Tibial nerve (tissue), 4 donors: ENCODE results near the gene HCN2. TPM values are rescaled to one million over a fixed set of nuclear protein-coding genes. Genes with fewer than 3 reads are reported as not detected.
A peak's percentile ranks its signal among the peaks of the same experiment; 100 is the strongest.

Experiments used
- DNase-seq, 2 donors: peaks; one replicate each; pipeline ENCODE4 v3.0.0-alpha.2; 2019; ENCODE audit warnings: low spot score in 2 of 2
- H3K27ac ChIP-seq, 4 donors: fragments of 200-600 bp; sonication (generic) in 3 of 4; one replicate each; pipeline ENCODE4 v1.5.1; 2017 to 2019; ENCODE audit warnings: mild to moderate bottlenecking in 1 of 4
- H3K27me3 ChIP-seq, 2 donors: fragments of 200-600 bp; sonication (generic) in 1 of 2; one replicate each; pipeline versions ENCODE4 v1.5.1 to v1.6.0; 2017 to 2019
- H3K36me3 ChIP-seq, 3 donors: fragments of 200-600 bp; sonication (generic); one replicate each; pipeline ENCODE4 v1.5.1; 2018 to 2019
- H3K4me1 ChIP-seq, 4 donors: fragments of 200-600 bp; sonication (generic) in 3 of 4; one replicate each; pipeline ENCODE4 v1.5.1; 2017 to 2019
- H3K4me3 ChIP-seq, 4 donors: fragments of 200-600 bp; sonication (generic) in 3 of 4; one replicate each; pipeline ENCODE4 v1.5.1; 2017 to 2019; ENCODE audit warnings: mild to moderate bottlenecking in 1 of 4, moderate library complexity in 1 of 4
- H3K9me3 ChIP-seq, 4 donors: fragments of 200-600 bp; sonication (generic) in 3 of 4; one replicate each; pipeline ENCODE4 v1.5.1; 2017 to 2019
- CTCF ChIP-seq, 5 experiments: fragments of 200-600 bp in 3 of 5; fragments of 450-650 bp in 2 of 5; sonication (generic) in 3 of 5; IDR thresholded peaks; one replicate each; pipeline ENCODE4 v1.5.1; 2016 to 2019; ENCODE audit warnings: antibody characterized with exemption in 5 of 5, mild to moderate bottlenecking in 3 of 5, moderate library complexity in 2 of 5
- EP300 ChIP-seq, 2 donors: sonication (generic); formaldehyde crosslinking; IDR thresholded peaks; one replicate each; pipeline ENCODE4 v1.6.1; 2017; ENCODE audit warnings: antibody characterized with exemption in 2 of 2, mild to moderate bottlenecking in 1 of 2
- POLR2A ChIP-seq, 2 donors: fragments of 450-650 bp; IDR thresholded peaks; one replicate each; pipeline ENCODE4 v1.6.1; 2017; ENCODE audit warnings: antibody characterized with exemption in 2 of 2, mild to moderate bottlenecking in 2 of 2, moderate library complexity in 2 of 2
- WGBS, 2 donors: methylation state at CpG; one replicate each; pipeline ENCODE4 v1.1.5; 2018; 5-methylcytosine and 5-hydroxymethylcytosine counted together
- total RNA-seq, 4 donors: library from RNA; depleted of rRNA; stranded (reverse); fragments of >200 nt; gene quantifications; one replicate each; pipeline ENCODE4 v1.1.0, GENCODE V29; 2016

The HCN2 gene
- under 1 TPM in 1 of 4 donors, not detected in 3; 0.59 TPM for total RNA-seq

GRCh38 chr19:589693-590395 lies at the start of gene HCN2:
Gene HCN2 (plus strand): TSS chr19:589881. CDS start chr19:589946, 65 bp downstream.
- Histone ChIP-seq H3K4me3 (peak within 1 kb of the TSS in 1 of 4 donors; percentile 30), H3K27me3 (peaks cover 3 to 71% of the 10 kb centered on the region in 2 donors), H3K36me3 (no peaks in the 10 kb centered on the region), H3K27ac (no peak within 1 kb of the TSS), H3K4me1 (peaks cover 0 to 33% (median 9%) of the 10 kb centered on the region in 4 donors), H3K9me3 (no peaks in the 10 kb centered on the region)
- no peak for DNase-seq
- WGBS, 2 donors, result 1% methylated on average over 28 of the region's 132 CpGs; no CpG with 5 or more reads in 1 of the 2 donors
- TF ChIP-seq CTCF (IDR thresholded peaks at IDR 0.05) (no peak), POLR2A (IDR thresholded peaks at IDR 0.05) (no peak), EP300 (IDR thresholded peaks at IDR 0.05) (no peak)

GRCh38 chr19:540867-541637 lies 48.6 kb upstream of the HCN2 start:
- no peak overlapping the region for H3K27ac ChIP-seq
- DNase-seq, result no peak
- TF ChIP-seq CTCF (IDR thresholded peaks at IDR 0.05), result no peak
- H3K9me3 ChIP-seq, result no peaks in the 10 kb centered on the region
- H3K4me1 ChIP-seq, result peaks cover 0 to 3% (median 0%) of the 10 kb centered on the region in 4 donors
- H3K4me3 ChIP-seq, result no peak overlapping the region
- no peaks in the 10 kb centered on the region for H3K27me3 ChIP-seq
- WGBS, 2 donors, result 84 to 91% methylated on average over 51 of the region's 51 CpGs
- peaks cover 3 to 64% (median 20%) of the 10 kb centered on the region in 3 donors for H3K36me3 ChIP-seq

- no peaks in the 10 kb centered on the region for H3K9me3 ChIP-seq
- DNase-seq, result no peak
- peaks cover 3 to 57% (median 14%) of the 10 kb centered on the region in 3 donors for H3K36me3 ChIP-seq
- 88 to 92% methylated on average over 23 to 26 of the region's 26 CpGs for WGBS, 2 donors
- H3K27me3 ChIP-seq, result no peaks in the 10 kb centered on the region
- H3K4me3 ChIP-seq, result no peak overlapping the region
- no peak overlapping the region for H3K27ac ChIP-seq
- peaks cover 0 to 3% (median 0%) of the 10 kb centered on the region in 4 donors for H3K4me1 ChIP-seq
- TF ChIP-seq POLR2A (IDR thresholded peaks at IDR 0.05) (no peak), EP300 (IDR thresholded peaks at IDR 0.05) (no peak), CTCF (IDR thresholded peaks at IDR 0.05) (no peak)
These were observed 48.0 kb upstream of the HCN2 start for GRCh38 chr19:541699-542098.

GRCh38 chr19:542173-542866 lies 47.4 kb upstream of the HCN2 start:
- Histone ChIP-seq H3K27me3 (no peaks in the 10 kb centered on the region), H3K36me3 (peaks cover 3 to 51% (median 13%) of the 10 kb centered on the region in 3 donors), H3K27ac (no peak overlapping the region), H3K4me3 (no peak overlapping the region), H3K4me1 (peaks cover 0 to 3% (median 0%) of the 10 kb centered on the region in 4 donors), H3K9me3 (no peaks in the 10 kb centered on the region)
- no peak for DNase-seq
- WGBS, 2 donors, result 74 to 85% methylated on average over 16 to 29 of the region's 34 CpGs
- TF ChIP-seq CTCF (IDR thresholded peaks at IDR 0.05), result no peak
- TF ChIP-seq POLR2A (IDR thresholded peaks at IDR 0.05), result no peak
- TF ChIP-seq EP300 (IDR thresholded peaks at IDR 0.05), result no peak
